Ishikawa (cell line): ENCODE results near the gene TNIP2.

ENCODE experiments used
- CEBPB ChIP-seq: IDR thresholded peaks from 2 replicates; pipeline ENCODE4 v1.6.1; 2012
- CREB1 ChIP-seq: IDR thresholded peaks from 2 replicates; pipeline ENCODE4 v1.6.1; 2012; ENCODE audit warnings: low read depth
- EGR1 ChIP-seq: IDR thresholded peaks from 2 replicates; pipeline ENCODE4 v1.6.1; 2012
- EP300 ChIP-seq: IDR thresholded peaks from 2 replicates; pipeline ENCODE4 v1.6.1; 2012; ENCODE audit warnings: borderline replicate concordance
- FOXM1 ChIP-seq: IDR thresholded peaks from 2 replicates; pipeline ENCODE4 v1.6.1; 2012; ENCODE audit warnings: low read depth, borderline replicate concordance
- MAX ChIP-seq: IDR thresholded peaks from 2 replicates; pipeline ENCODE4 v1.6.1; 2012
- NFIC ChIP-seq: IDR thresholded peaks from 2 replicates; pipeline ENCODE4 v1.6.1; 2012
- RAD21 ChIP-seq: IDR thresholded peaks from 2 replicates; pipeline ENCODE4 v1.6.1; 2012; ENCODE audit warnings: low read depth
- REST ChIP-seq: IDR thresholded peaks from 2 replicates; pipeline ENCODE4 v1.6.1; 2012; ENCODE audit warnings: low read depth, mild to moderate bottlenecking
- TAF1 ChIP-seq: IDR thresholded peaks from 2 replicates; pipeline ENCODE4 v1.6.1; 2012; ENCODE audit warnings: low read depth, mild to moderate bottlenecking
- TCF12 ChIP-seq: IDR thresholded peaks from 2 replicates; pipeline ENCODE4 v1.6.1; 2012; ENCODE audit warnings: low read depth
- TEAD4 ChIP-seq: IDR thresholded peaks from 2 replicates; pipeline ENCODE4 v1.6.1; 2012
- USF1 ChIP-seq: IDR thresholded peaks from 2 replicates; pipeline ENCODE4 v1.6.1; 2012
- YY1 ChIP-seq: IDR thresholded peaks from 2 replicates; pipeline ENCODE4 v1.6.1; 2012; ENCODE audit warnings: low read depth
- ZBTB7A ChIP-seq: IDR thresholded peaks from 2 replicates; pipeline ENCODE4 v1.6.1; 2012; ENCODE audit warnings: low read depth

TNIP2 gene

GRCh38 chr4:2713337-2713736, 42.8 kb downstream of the TNIP2 start:
- TF ChIP-seq TCF12 (no peak), RAD21 (no peak), USF1 (no peak), EP300 (no peak), EGR1 (no peak), REST (no peak), CEBPB (no peak), ZBTB7A (no peak), MAX (no peak), CREB1 (no peak), FOXM1 (no peak)

GRCh38 chr4:2712261-2712842, 43.8 kb downstream of the TNIP2 start:
- TF ChIP-seq EP300 (no peak), RAD21 (no peak), TCF12 (no peak), NFIC (no peak), EGR1 (no peak), YY1 (no peak), REST (no peak), TEAD4 (no peak), CREB1 (no peak), USF1 (no peak), FOXM1 (no peak), TAF1 (no peak), CEBPB (no peak), MAX (no peak)

- no peak for TF ChIP-seq CEBPB
- no peak for TF ChIP-seq ZBTB7A
- TF ChIP-seq TAF1, result no peak
- no peak for TF ChIP-seq RAD21
- no peak for TF ChIP-seq REST
- no peak for TF ChIP-seq MAX
- no peak for TF ChIP-seq TEAD4
- no peak for TF ChIP-seq NFIC
- TF ChIP-seq EGR1, result no peak
- TF ChIP-seq FOXM1, result no peak
- TF ChIP-seq CREB1, result no peak
- no peak for TF ChIP-seq YY1
- no peak for TF ChIP-seq TCF12
- no peak for TF ChIP-seq USF1
- no peak for TF ChIP-seq EP300
Observed at GRCh38 chr4:2702770-2703169, 53.4 kb downstream of the TNIP2 start.

GRCh38 chr4:2702361-2702760, 53.8 kb downstream of the TNIP2 start:
- TF ChIP-seq USF1 (no peak), YY1 (no peak), CREB1 (no peak), TAF1 (no peak), MAX (no peak), ZBTB7A (no peak), EP300 (no peak), CEBPB (no peak)
